ENCODE measurements around the gene LSM14B.
"Not testable (repeated sequence)": the region's sequence is repeated elsewhere in the genome, so short reads cannot be mapped to it uniquely, and the experiment has no call there.

The LSM14B gene

DNA sequence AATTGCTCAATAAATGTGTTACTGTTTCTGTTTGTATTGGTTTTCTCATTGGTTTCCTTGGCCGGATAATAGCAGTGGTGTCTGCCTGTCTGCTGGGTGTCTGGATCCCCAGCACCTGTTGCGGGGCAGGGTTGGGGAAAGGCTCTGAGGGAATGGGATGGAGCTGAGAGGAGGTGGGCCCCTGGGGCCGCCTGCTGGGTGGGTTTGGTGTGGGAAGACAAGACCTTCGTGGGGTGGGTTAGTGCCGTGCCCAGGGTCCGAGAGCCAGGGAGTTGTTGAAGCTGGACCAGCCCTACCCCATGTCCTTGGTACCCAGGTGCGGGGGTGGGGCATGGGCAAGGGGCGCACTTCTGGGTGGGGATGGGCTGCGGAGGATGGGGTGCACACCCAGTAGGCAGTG, 25.3 kb downstream of the LSM14B start:
- no peak for DNase-seq

DNA sequence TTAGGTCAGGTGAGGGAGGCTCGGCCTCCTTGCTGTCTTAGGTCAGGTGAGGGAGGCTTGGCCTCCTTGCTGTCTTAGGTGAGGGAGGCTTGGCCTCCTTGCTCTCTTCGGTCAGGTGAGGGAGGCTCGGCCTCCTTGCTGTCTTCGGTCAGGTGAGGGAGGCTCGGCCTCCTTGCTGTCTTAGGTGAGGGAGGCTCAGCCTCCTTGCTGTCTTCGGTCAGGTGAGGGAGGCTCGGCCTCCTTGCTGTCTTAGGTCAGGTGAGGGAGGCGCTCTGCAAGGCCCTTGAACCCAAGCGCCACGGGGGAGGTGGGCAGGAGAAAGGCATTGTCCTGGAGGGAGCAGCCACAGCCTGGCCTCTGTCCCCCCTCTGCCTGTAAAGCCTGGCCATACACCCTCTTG, 26.1 kb downstream of the LSM14B start:
- not testable (repeated sequence) for DNase-seq

DNA sequence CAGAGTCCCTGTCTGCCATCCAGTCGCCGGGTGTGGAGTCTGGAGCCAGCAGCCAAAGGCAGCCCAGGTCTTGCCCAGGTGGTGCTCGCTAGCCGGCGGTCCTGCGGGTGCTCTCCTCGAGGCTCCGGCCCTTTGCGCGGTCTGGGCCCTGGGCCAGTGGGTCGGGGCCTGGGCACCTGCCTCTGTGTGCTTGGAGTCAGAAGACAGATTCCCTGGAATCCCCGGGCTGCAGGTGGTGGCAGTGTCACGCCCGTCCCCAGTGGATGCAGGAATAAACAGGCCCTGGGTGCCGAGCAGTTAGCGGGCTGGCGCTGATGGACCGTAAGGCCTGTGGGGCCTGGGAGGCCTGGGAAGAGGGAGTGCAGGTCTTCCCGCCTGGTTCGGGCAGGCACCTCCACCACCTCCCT, 26.6 kb downstream of the LSM14B start:
- DNase-seq = no peak

DNA sequence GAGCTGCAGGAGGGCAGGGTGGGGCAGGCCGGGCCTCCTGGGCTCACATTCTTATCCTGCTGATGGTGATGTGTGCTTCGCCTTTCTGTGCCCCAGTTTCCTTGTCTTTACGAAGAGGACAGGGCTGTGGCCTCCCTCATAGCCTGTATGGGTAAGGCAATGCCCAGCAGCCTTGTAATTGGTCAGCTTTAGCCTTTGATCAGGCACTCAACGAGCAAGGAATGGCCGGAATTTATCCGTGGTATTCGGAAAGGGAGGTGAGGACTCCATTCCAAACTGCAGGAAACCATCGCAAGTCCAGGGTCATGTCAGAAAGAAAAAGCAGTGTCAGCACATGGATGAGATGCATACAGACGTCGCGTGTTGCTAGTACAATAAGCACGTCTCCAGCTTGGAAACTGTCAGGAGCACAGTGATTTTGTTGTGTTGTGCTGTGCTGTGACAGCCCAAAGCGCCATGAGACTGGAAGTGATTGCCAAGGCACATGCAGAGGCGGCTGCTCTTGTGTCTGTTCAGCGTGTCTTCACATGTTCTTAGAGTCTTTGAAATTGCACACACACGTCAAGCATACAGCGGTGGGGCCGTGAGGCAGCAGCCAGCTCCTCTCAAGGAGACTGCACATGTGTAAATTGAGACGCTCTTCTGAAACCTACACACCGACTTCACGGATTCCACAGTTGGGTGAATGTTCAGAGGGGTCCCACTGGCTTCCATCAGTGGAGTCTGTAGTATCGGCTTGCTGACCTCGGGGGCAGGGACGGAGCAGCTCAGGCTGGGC, 27.4 kb downstream of the LSM14B start:
- no peak for DNase-seq

DNA sequence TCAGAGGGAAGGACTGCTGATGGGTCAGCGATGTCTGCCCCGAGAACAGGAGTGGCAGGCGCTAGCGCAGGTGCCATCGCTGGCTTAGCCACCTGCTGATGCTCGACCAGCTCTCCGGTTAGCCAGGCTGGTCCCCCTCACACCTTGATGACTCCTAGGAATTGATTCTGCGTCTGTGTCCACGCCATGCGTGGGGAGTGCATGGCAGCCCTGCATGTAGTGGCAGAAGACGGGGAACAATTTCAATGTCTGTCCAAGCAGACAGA, 28.0 kb downstream of the LSM14B start:
- no peak for DNase-seq

DNA sequence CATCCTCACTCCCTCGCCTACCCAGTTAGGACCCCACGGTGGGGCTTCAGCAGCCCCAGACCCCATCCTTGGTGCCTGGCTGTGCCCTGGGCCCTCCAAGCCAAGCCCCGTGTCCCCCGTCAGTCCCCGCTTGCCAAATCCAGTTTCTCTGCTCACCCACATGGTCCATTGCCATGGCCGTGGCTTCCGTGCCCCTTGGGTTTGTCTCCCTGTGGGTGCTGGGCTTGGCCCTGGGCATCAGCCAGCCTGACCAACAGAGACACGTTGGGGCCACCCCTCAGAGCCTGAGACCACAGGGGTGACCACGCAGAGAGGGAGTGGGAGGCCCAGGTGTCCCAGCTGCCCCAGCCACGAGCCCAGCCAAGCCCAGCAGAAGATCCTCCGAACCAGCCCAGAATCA, 28.9 kb downstream of the LSM14B start:
- no peak for DNase-seq

DNA sequence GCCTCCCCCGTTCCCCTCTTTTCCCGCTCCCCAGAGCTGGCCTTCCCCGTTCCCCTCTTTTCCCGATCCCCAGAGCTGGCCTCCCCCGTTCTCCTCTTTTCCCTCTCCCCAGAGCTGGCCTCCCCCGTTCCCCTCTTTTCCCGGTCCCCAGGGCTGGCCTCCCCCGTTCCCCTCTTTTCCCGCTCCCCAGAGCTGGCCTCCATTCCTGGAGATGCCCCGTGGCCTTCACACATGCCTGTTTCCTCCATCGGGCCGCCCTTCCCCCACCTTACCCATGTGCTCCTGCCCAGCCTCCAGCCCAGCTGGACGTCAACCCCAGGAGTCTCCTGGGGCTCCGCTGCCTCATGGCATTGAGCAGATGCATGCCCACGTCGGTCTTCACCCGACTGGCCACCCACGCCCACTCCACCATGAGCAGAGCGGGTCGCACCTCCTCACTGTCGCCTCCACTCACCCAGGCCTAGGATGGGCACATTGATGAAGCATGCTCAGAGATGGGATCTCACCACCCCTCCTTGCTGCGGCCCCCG, 29.6 kb downstream of the LSM14B start:
- no peak for DNase-seq

DNA sequence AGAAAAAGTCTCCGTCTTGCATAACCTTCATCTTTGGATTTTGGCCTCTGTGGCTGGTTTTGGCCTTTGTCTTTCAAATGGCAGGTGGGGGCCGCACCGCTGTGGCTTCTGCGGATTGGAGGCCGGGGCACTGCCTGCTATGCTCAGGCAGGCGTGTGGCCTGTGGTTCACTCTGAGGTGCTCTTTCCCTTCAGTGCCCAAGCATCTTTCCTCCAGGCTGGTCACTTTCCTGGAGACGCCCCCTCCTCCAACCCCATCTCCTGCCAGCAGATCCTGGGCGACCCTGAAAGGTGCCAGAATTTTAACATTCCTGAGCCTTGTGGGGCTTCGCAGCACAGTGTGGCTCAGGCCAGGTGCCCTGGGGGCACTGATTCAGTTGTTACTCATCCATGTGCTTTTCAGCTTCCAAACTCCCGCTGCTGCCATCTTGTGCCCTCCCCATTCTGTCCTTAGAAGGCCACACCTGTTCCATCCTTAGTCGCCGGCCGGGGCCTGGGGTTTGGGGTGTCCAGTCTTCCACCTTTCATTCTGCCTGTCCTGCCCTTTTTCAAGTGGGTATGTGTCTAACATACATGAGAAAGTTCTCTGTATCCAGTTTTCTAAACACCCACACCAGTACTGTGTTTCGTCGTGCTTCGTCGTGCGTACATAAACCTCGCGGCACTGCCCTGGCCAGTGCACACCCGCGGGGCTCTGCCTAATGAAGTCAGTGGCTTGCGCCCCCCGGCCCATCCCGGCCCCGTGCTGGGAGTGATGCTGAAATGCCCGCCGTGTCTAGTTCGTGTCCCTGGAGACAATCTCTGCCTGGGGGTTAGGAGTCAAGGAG, 33.4 kb downstream of the LSM14B start:
- peak; percentile 46 for DNase-seq

DNA sequence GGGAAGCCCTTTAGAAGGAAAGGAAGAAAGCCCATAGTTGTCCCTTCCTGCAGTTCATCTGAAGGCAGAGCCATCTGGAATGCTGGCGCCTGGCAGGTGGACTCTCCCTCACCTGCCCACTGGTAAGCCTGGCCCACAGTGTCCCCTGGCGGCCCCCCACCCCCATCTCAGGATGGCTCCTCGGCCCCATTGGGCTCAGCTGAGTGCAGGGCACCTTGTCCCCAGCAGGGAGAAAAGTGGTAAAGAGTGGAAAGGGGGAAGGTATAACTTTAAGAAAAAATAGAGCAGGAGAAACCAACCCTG, 33.9 kb downstream of the LSM14B start:
- no peak for DNase-seq

DNA sequence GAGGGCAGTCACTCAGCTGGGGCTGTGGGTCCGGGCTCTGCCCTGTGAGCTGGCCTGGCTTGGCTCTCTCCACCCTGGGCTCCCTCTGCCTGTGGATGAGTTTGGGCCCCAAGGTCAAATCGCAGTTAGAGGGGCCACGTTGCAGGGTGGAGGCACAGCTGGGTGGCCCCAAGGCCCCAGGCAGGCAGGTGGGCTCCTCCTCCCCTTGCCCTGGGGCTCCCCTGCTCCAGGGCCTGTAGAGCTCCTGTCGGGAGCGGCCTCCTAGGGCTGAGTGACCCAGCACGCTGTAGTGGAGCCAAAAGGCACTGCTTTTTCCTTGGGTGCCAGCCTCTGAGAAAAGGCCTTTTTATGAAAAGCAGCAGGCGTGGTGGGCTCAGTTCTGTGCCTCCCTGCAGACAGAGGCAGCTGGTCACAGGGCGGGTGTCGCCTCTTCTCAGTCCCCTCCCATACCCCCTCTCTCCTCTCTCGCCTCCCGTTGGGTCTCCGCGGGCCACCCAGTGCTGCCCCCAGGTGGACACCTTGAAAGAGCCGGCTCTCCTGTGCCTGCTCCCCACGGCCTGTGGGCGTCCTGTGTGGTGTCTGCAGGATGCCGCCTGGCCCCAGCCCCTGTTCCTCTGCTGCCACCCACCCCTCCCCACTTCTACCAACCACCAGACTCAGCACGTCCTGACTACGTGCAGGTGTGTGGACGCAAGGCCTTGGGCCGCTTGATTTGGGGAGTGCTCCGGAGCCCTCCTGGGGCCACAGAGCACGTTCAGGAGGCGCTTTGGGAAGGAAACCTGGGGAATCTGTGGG, 34.5 kb downstream of the LSM14B start:
- DNase-seq = no peak

DNA sequence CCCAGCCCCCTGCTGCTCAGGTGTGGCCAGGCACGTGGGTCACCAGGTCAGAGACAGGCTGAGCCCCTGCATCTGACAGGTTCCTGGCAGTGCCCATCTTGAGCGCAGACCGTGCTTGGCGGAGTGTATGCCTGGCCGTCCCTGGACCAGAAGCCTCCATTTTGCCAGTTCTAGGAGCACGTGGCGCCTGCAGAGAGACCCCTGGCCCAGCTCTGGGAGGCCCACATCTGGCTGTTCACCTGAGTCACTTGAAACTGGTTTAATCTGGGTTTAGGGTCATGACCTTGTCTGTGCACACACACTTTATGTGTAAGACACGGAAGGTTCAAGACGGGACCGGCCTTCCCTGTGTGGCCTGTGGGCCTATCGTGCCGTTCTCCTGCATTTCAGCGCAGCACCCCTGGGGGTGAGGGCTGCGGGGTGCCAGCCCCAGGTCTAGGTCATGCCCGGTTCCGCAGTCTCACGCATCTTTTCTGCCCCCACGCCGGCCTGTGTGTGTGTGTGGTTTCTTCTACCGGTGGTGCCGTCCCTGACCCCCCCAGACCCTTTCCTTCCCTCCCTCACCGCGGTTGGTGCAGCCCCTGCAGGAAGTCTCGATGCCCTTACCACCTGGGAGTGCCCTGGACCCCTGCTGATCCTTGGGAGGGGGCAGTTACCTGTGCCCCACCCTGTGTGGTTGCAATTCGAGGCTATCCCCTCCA, 35.3 kb downstream of the LSM14B start:
- DNase-seq = no peak

DNA sequence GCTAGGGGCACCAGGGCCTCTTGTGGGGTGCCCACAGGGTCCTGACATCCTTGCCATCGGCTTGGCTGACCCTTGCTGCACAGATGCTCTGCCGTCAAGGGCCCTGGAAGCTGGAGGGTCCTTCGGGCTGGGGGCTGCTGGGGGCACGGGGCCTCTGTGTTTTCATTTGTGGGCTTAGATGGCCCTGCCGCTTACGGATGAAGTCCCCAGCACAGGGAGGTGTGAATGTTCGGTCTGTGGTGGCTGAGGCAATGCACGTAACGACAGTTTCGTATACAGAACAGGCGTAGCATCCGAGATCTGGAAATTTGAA, 35.8 kb downstream of the LSM14B start:
- no peak for DNase-seq

DNA sequence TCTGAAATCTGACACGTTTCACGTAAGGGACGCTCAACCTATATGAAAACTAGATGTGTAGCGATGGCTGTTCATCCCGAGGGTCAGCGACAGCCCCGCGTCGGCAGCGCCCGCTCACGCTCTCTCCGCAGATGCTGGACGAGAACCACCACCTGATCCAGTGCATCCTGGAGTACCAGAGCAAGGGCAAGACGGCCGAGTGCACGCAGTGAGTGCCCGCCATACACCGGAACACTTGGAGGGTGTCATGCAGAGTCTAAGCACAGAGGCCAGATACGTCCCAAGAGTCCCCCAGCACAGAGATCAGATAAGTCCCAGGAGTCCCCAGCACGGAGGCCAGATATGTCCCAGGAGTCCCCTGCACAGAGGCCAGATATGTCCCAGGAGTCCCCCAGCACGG, 36.3 kb downstream of the LSM14B start:
- no peak for DNase-seq

DNA sequence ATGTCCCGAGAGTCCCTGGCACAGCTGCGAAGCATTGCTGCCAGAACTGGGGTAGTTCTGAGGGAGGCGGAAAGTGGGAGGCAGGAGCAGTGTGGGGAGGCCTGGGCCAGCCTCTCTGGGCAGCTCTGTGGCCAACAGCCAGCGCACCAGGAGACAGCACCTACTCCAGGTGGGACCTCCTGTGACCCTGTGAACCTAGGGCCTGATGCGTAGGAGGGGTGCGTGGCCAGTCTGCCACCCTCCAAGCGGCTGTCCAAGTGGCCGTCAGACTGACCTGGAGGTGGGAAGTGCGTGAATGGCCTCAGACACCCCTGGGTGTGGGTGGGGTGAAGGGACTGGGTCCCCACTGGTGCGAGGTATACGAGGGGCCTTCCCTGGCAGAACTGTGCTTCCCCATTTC, 36.8 kb downstream of the LSM14B start:
- DNase-seq = no peak

DNA sequence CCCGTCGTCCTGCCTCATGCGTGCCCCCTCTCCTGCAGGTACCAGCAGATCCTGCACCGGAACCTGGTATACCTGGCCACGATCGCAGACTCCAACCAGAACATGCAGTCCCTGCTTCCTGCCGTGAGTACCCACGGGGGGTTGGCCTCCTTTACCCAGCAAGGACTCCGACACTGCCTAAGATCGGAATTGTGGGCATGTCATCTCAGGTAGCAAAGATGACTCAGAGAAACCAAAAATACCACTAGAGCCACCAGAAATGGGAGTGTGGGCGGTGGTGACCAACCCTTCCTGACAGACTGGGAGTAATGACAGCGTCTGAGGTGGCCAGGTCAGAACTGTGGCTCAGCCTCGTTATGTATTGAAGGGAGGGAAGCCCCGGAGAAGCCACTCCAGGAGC, 37.6 kb downstream of the LSM14B start:
- DNase-seq = no peak

DNA sequence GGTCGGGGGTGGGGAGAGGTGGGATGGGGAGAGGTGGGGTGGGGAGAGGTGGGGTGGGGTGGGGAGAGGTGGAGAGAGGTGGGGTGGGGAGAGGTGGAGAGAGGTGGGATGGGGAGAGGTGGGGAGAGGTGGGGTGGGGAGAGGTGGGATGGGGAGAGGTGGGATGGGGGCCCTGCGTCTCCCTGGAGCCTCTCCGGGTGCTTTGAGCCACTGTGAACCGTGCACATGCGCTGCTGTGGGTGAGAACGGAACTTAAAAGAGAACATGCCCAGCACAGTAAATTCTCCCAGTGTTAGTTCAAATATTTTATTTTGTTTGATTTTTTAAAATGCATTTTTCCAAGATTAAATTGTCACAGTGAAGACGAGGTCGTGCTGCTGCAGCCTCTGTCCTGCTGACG, 38.0 kb downstream of the LSM14B start:
- DNase-seq = no peak

DNA sequence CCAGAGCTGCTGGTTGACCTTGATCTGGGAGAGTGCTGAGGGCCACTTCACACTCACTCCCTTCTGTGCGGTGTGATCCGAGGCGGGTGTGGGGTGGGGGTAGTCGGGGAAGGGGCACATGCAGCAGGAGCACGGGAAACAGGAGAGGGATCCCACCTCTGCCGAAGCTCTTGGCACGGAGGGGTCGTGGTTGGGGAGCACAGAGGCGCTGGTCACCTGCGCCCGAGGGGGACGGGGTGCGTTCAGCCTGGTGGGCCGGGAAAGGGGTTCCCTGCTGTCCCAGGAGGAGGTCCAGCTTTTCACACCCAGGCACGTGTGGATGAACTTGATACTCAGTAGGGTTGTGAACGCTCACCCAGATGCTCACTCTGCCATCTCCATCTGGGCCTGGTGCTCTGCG, 38.6 kb downstream of the LSM14B start:
- no peak for DNase-seq

DNA sequence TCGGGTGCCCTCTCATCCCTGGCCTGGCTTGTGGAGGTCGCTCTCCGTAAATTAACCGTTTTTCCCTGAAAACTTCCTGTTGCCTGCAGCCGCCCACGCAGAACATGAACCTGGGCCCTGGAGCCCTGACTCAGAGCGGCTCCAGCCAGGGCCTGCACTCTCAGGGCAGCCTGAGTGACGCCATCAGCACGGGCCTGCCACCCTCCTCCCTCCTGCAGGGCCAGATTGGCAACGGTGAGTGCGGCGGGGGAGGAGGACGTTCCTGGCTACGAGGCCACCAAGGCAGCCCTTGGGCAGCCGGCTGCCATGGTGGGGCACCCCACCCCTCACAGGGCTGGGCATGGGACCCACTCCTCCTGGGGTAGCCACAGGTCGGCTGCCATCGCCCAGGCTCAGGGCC, 39.1 kb downstream of the LSM14B start:
- no peak for DNase-seq

DNA sequence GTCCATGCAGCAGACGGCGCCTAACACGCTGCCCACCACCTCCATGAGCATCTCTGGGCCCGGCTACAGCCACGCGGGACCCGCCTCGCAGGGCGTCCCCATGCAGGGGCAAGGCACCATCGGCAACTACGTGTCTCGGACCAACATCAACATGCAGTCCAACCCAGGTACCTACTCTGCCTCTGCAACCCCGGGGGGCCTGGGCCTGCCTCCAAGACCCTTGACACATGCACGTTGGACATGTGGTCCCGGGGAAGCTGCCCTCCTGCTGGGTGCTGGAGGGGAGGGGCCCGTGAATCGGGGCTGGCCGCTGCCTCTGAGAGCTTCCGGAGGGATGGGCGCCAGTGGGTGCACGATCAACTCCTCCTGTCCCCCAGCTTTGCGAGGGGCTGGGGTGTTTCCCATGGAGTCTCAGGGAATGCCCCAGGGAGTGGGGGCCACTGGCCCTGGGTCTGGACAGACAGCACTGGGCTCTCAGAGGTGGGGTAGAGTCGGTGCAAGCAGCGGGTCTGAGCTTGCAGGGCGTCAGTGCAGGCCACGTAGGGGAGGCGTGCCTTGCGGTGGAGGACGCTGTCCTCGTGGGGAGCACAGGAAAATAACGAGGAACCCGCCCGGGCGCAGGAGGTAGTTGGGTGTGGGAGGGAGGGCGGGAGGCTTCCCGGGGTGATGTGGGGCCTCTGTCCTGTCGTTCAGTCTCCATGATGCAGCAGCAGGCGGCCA, 40.6 kb downstream of the LSM14B start:
- no peak for DNase-seq

DNA sequence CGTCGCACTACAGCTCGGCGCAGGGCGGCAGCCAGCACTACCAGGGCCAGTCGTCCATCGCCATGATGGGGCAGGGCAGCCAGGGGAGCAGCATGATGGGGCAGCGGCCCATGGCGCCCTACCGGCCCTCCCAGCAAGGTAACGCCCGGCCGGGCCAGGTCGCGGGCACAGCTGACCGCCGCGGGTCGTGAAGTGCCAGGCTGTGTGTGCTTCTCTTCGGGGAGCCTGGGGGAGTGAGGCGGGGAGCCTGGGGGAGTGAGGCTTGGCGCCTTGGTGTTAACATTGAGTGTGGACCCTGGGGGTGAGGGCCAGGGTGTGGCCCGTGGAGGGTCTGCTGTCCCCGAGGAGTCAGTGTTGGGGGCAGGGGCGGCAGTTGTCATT, 41.2 kb downstream of the LSM14B start:
- DNase-seq = no peak

DNA sequence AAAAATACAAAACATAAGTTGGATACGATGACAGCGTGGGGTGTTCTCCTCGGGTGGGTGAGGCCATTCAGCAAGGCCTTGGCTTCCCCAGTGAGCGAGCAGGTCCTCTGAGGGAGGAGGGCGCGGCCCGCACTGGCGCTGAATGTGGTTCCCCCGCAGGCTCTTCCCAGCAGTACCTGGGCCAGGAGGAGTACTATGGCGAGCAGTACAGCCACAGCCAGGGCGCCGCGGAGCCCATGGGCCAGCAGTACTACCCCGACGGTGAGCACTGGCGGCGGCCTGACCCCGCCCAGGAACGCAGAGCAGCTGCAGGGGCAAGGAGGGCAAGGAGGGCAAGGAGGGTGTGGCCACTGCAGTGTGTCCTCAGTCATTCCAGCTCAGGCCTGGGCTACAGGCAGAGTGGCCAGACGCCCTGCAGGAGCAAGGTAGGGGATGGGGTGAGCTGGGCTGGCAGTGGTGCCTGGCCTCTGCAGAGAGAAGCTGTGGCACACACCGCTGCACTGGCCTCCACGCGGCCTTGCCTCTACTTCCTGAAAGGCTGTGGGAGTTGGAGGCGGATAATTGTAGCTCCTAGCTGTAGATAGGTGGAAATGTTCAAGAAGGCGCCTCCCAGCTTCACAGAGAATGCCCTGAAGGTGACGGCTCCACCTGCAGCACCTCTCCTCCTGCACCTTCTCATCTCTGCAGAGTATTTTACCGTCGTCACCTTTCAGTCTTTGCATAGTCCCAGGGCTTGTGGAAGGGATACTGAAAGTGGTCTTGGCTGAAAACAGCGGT, 41.9 kb downstream of the LSM14B start:
- DNase-seq = no peak
